SK-MEL-5 (cell line): ENCODE results near the gene OR2Y1. TPM values are rescaled to one million over a fixed set of nuclear protein-coding genes. Genes with fewer than 3 reads are reported as not detected.
"Not testable (repeated sequence)": the region's sequence is repeated elsewhere in the genome, so short reads cannot be mapped to it uniquely, and the experiment has no call there.

ENCODE experiments used
- DNase-seq: peaks from one replicate; pipeline ENCODE4 v3.0.0-alpha.2; 2016; ENCODE audit warnings: low read depth, low spot score
- in situ Hi-C: cut with HindIII; loops from 2 replicates; pipeline ENCODE4 v1.10.0; 2016; ENCODE audit warnings: low sequenced_read_pairs, high pct_unique_total_duplicates, low pct_unique_long_range_greater_than_20kb
- polyA plus RNA-seq, 2 experiments: library from polyadenylated mRNA; depleted of rRNA; stranded (reverse); fragments of >200 nt; gene quantifications; 2 replicates each; pipeline ENCODE4 v1.2.3, GENCODE V29; 2015
- total RNA-seq: library from RNA; depleted of rRNA; stranded (reverse); fragments of >200 nt; shearing (Covaris generic); gene quantifications from 2 replicates; pipeline ENCODE4 v1.2.3, GENCODE V29; 2014; rRNA removed

OR2Y1 gene, protein sequence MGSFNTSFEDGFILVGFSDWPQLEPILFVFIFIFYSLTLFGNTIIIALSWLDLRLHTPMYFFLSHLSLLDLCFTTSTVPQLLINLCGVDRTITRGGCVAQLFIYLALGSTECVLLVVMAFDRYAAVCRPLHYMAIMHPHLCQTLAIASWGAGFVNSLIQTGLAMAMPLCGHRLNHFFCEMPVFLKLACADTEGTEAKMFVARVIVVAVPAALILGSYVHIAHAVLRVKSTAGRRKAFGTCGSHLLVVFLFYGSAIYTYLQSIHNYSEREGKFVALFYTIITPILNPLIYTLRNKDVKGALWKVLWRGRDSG
- not detected in 2 replicates for total RNA-seq
- polyA plus RNA-seq (2015; cell fraction: cytosol; rRNA removed): not detected in 2 replicates
- polyA plus RNA-seq (2015; cell fraction: nucleus; rRNA removed): not detected in 2 replicates

GRCh38 chr5:180739958-180740357, at the start of gene OR2Y1:
Gene OR2Y1 (minus strand): TSS chr5:180740058. CDS start chr5:180740058, 0 bp downstream.
- DNase-seq: no peak
- in situ Hi-C loops: no loop called here

DNA sequence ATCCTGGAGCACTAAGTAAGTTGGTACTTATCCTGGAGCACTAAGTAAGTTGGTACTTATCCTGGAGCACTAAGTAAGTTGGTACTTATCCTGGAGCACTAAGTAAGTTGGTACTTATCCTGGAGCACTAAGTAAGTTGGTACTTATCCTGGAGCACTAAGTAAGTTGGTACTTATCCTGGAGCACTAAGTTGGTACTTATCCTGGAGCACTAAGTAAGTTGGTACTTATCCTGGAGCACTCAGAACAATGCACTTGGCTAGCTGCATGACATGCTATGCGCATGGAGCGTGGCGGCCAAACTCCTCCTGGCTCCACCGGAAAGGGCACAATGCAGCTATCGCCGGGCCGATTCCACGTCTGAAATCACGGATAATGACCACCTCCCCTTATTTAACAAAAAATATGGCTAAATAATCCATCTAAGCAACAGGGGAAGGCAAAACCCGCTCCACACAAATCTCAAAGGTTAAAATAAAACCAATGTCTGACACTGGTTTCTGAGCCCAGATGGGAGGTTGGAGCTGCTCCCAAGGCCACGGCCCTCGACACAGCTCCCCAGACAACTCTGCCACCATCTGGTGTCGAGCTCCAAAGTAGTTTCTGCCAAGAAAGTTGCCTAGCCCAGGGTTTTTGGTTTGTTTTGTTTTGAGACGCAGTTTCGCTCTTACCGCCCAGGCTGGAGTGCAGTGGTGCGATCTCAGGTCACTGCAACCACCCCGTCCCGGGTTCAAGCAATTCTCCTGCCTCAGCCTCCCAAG, 49.0 kb upstream of the OR2Y1 start:
- in situ Hi-C loops, DNase-seq: not testable (repeated sequence)

DNA sequence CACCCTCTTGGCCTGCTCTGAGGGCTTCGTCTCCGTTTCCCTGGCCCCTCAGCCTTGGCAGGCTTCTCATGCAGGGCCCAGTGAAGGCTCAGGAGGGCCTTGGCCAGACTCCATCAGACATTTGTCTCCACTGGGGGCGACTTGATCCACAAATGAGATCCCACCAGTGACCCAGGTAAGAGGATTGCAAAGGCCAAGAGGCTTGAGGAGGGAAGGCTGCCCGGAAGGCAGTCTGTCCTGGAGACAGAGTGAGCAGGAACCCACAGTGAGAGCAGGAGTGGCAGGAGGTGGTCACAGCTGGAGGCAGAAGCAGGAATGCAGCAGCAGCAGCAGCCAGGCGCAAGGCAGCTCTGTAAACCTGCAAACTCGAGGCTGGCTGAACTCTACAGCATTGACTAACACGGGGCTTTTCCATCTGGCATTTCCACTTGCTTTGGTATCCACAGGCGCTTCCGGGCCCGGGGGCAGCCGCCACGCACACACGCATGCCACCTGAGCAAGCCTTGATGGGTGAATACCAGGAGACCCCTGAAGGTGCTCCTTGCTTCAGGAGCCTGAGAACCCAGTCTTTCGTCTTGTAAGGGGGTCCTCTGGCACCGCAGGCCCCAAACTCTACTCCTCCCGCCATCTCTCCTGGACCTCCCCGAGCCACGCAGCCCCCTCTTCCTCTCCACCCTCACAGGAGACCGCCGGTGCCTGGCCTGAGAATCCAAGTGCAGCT, 48.0 kb upstream of the OR2Y1 start:
- in situ Hi-C loops: no loop called here
- no peak for DNase-seq

DNA sequence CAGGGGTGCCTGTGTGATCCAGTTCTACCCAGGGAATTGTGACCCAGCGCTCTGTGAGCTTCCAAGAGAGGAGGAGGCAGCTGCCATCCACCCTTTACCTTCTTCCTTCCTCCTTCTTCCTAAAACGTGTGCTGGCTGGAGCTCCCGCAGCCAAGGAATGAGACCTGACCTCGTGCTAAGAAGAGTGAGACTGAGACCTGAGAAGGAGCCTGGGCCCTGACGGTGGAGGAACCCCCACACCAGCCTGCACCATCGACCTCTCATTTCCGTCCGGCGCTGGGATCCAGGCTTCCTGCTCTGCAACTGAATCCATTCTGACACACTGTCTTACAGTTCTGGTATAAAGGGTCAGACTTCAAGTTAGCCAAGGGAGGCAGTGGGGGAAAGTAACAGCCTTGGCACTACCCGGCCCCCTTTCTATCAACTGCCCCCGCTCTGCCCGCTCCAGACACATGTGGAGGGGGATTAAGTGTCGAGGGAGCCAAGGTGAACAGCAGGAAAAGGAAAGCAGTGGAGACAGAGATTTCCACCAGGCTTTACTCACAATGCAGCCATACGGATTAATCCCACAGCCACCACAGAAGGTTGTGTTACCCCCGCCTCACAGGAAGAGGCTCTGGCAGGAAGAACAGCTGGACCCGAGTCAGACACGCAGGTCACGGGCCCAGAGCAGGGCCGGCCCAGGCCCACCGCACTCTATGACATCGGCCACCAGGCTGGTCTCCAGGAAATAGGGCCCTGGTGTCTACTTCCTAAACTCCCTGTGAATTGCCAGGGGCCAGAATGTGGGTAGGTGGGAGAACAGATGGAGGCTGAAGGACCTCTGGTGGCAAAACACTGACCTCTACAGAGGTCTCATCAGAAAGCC, 46.9 kb upstream of the OR2Y1 start:
- in situ Hi-C loops: no loop called here
- DNase-seq: no peak

DNA sequence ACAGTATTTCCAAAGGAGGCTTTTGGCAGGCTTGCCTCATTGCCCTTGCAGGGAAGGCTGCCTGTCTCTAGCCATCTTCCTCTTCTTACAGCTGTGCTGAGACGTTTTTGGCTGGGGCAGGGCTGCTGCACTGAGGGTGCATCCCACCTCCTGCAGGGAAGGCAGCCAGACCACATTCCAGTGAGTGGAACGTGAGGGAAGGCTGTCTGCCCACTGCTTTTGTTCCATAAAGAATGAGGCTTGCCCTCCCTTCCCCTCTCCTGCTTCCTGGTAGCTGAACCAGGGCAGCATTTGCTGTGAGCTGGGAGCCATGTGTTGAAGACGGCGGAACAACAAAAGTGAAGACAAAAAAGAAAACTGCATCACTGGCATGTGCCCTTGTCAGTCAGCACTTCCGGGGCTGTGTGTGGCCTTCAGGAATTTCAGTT, 46.0 kb upstream of the OR2Y1 start:
- in situ Hi-C loops: no loop called here
- DNase-seq: no peak

GRCh38 chr5:180785121-180785781, 45.4 kb upstream of the OR2Y1 start:
- in situ Hi-C loops: no loop called here
- DNase-seq: no peak

DNA sequence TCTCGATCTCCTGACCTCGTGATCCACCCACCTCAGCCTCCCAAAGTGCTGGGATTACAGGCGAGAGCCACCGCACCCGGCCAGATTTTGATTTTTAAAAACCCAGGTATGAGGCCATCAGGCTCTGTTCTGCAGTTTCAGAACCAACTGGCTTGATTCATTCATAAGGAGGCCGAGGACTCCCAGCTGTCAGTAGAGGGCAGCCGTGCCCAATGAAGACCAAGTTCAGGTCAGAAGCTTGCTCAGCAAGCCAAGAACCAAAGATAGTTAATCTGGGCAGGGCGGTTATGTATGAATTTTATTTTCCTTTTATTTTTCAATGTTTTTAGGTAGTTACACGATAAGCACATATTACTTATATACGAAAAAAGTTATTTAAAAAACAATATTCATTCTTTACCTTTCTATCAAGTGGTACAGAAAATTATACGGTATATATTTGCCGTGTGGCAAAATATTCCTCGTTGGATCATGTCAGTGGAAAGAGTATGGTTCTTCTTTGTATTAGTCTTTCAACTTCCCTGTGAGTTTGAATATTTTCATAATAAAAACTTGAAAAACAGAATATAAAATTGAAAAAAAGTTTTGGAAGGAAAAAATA, 44.7 kb upstream of the OR2Y1 start:
- in situ Hi-C loops: no loop called here
- DNase-seq: peak; percentile 80

GRCh38 chr5:180783340-180784052, 43.6 kb upstream of the OR2Y1 start:
- in situ Hi-C loops: no loop called here
- no peak for DNase-seq

- no peak for DNase-seq
- in situ Hi-C loops: no loop called here
These were observed 42.9 kb upstream of the OR2Y1 start for GRCh38 chr5:180782748-180783147.

DNA sequence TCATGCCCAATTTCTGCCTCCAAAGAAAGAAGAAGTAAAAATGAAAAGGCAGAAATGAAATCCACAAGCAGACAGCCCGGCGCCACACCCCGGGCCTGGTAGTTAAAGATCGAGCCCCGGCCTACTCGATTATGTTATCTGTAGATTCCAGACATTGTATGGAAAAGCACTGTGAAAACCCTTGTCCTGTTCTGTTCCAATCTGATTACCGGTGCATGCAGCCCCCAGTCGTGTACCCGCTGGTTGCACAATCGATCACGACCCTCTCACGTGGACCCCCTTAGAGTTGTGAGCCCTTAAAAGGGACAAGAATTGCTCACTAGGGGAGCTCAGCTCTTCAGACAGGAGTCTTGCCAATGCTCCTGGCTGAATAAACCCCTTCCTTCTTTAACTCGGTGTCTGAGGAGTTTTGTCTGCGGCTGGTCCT, 42.1 kb upstream of the OR2Y1 start:
- DNase-seq, in situ Hi-C loops: not testable (repeated sequence)

DNA sequence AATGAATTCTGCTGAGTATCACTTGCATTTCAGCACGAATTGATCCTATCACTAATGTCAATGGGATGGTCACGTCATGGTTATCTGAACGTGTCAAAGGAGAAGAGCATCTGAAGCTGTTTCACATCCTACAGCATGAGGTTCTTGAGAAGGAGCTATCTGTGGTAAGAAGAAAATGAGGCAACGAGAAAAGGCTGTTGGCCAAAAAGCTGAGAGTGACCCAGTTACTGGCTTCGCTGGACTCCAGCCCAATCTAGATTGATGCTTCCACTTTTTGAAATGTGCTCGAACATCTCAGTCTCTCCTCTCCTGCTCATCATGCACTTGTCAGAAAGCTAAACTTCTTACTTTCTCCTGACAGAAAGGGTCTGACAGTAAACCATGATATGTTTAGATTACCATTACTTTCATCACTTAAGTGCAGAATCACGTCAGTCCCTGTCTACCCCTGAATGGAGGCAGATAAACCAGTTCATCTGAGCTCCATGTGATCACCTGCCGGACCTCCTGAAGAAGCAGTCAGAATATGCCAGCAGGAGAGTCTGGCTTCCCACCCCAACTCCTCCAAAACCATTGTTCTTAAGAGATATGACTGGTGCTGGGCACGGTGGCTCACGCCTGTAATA, 40.2 kb upstream of the OR2Y1 start:
- in situ Hi-C loops: no loop called here
- no peak for DNase-seq

DNA sequence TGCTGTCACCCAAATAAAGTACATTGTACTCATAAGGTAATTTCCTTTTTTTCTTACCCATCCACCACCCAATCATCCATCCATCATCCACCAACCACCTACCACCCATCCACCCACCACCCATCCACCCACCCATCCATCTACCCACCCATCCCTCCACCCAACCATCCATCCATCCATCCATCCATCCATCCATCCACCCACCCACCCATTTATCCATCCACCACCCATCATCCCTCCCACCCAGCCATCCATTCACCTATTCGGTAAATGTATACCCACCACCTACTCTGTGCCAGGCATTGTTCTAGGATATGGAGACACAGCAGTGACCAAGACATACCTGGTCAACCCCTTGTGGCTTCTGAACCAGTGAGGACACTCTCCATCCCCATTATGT, 37.6 kb upstream of the OR2Y1 start:
- in situ Hi-C loops: no loop called here

GRCh38 chr5:180776376-180776775, 36.5 kb upstream of the OR2Y1 start:
- DNase-seq: no peak
- in situ Hi-C loops: no loop called here

More for the DNA sequence above, 37.6 kb upstream of the OR2Y1 start:
- no peak for DNase-seq

DNA sequence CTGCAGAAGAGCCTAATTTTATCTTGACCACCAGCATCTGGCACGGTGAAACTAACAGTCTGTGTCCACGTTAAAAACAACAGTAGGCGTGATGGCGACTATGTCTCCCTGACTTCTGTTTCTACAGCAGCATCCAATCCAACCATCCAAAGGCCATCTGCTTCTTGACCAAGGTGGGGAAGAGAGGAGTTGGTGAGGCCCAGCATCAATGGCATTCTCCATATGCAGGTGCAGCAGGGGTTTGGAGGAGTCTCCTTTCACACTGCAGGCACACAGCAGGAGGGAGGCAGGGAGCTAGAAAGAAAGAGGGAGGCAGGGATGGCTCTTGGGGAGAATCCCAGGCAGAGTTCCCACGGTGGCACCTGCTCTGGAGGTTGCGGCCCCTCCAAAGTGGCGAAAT, 35.8 kb upstream of the OR2Y1 start:
- in situ Hi-C loops: no loop called here
- no peak for DNase-seq

GRCh38 chr5:180771839-180772238, 32.0 kb upstream of the OR2Y1 start:
- DNase-seq: no peak
- in situ Hi-C loops: no loop called here
